GM19238 (cell line): Measurements from ENCODE around the gene CLDN16.

Source experiments
- DNase-seq: peaks from one replicate; pipeline ENCODE4 v3.0.0; 2011; ENCODE audit warnings: low spot score; ENCODE audit not compliant: insufficient read length

The CLDN16 gene

DNA sequence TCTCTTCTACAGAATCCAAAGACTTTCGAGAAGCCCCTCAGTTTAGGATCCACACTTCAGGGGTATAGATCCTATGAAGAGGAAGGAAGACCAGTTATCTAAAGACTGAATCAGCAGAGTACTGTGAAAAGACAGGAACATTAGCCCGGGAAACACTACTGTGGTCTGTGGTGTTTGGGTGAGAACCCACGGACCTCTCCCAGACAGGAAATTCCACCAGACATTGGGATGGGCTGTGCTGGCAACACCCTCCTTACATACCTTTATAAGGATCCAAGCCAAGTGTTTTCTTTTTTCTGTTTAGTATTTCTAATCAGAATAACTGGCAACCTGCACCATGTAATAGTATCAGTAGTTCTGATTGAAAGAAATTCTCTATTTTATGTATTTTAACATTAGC lies 47.7 kb downstream of the CLDN16 start:
- DNase-seq, result no peak

DNA sequence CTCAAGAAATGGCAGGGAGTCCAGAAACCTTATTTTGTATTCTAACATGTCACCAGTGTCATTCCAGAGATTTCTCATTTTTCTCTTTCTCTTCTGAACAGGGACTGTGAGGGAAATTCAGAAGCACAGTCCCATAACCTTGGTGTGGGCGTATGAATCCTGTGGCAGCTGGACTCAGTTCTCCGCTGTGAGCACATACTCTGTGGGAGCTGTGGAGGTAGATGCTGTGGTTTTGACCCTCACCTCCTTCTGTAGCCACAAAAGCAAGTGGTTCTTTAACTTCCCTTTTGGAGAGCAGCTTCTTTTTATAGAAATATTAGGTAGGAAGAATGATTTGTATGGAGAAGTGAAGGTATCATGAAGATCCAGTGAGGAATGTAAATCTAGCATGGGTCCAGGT lies 48.4 kb downstream of the CLDN16 start:
- DNase-seq, result no peak

DNA sequence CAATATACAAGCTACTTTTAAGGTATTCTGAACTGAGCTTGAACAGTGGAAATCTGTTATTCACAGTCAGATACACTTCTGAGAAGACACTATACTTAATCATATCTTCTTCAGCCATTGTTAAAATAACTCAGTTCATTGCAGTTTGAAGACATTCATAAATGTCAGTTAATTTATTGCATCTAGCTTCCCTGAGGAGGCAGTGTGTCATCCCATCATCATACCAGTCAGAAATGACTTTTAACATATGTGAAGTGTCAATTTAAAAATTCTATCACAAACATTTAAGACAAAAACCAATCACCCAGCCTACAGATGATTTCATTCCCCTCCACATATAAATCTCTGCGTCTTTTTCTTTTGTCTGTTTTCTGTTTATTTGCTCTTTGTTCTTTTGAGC lies 54.3 kb downstream of the CLDN16 start:
- no peak for DNase-seq

- DNase-seq, result no peak
These were observed 55.3 kb downstream of the CLDN16 start for GRCh38 chr3:190443257-190443656.

- DNase-seq, result no peak
These were observed 56.0 kb downstream of the CLDN16 start for GRCh38 chr3:190444006-190444405.

DNA sequence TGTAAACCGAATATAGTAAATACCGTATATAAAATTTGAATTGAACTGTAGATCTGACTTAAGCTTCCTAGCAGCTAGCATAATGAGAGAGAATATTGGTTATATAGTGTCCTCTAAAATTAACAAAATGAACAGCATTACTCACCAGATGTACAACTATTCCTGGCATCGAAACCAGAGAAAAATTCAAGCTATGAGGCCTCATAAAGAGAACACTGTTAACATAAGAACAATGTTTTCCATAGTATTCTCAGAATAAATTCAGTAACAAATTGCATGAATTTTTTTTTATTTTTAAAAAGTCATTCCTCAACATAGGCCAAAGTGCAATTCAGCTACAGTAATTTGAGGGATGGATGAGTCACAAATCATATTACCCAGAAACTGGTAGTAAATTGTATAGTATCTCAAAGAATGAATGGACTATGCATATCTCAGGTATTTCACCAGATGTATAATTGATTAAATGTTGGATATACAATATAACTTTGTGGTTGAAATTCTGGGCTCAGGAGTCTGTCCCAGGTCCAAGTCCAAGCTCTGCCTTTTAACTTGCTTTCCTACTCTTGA lies 56.7 kb downstream of the CLDN16 start:
- no peak for DNase-seq

DNA sequence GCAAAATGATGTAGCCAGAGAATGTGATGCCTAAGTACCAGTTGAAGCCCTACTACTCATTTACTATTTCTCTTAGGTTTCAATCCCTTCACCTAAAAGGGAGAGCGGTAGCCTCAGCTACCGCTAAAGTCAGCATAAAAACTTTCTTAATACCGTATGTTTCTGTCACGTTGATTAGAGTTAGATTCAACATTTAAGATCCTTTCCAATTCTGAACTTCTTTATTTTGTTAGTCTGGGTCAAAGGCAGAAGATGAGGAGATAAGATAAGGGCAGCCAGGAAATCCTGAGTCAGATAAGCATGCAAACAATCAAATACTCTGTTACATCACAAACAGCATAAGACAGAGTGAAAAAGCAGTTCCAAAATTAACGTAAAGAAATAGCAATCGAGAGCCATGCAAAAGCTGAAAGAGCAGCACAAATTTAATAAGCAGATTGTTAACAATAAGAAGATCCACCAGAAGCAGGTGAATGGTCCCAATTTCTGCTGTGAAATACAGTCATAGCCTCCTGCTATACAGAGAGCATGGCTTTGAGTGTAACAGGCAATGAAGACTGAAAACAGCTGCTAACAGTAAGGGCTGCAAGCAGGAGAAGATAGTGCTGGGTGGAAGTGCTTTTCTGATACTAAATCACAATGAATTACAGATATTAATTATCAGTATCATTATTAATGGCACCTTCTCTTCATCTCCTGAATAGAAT lies 58.8 kb downstream of the CLDN16 start:
- no peak for DNase-seq

DNA sequence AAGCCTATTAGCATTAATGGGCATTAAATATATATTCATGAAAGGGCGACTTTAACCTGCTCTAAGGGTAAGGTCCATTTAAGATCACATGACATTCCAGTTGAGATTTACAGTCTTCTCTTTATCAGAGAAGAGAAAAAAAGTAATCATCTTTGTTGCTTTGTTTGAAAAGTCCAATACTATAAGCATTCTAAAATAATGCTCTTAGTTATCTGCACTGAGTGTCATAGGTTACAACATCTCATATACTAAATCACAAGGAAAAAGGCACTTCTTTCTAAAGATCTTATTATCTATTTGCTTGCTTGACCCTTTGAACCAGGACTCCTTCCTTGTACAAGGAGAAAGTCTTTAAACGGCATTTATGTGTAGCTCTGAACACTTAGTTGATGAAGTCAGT lies 60.3 kb downstream of the CLDN16 start:
- DNase-seq, result no peak

GRCh38 chr3:190449801-190450200 lies 61.8 kb downstream of the CLDN16 start, which contains the start of gene TMEM207:
Gene TMEM207, minus strand, starts transcription at chr3:190449901. Its CDS starts 92 bp downstream, at chr3:190449809.
- no peak for DNase-seq

- no peak for DNase-seq
These were observed 67.9 kb downstream of the CLDN16 start for GRCh38 chr3:190455828-190456227.

GRCh38 chr3:190456770-190457169 lies 68.8 kb downstream of the CLDN16 start:
- no peak for DNase-seq

DNA sequence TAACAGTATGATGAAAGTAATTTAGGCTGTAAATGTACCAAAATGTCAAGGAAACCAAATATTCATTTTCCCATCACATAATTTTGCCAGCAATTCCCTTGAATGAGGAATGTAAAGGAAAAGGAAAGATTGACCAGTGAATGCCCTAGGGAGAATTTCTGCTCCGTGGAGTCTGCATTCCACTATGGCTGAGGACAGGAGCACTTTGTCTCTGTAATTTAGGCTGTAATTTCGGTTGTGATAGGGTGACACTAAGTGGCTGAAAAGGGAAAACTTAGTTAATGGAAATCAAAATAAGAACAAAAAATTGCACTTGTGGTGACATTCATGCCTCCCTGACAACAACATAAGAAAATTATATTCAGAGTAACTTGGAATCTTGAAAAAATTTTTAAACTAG lies 70.1 kb downstream of the CLDN16 start:
- DNase-seq, result no peak
